HCT116 (cell line): ENCODE results near the gene ACBD3. TPM values are rescaled to one million over a fixed set of nuclear protein-coding genes. Genes with fewer than 3 reads are reported as not detected.

Experiments used
- CBX3 ChIP-seq: IDR thresholded peaks from 2 replicates; pipeline ENCODE4 v1.6.1; 2012; ENCODE audit warnings: low read depth
- EGR1 ChIP-seq: IDR thresholded peaks from 2 replicates; pipeline ENCODE4 v1.6.1; 2012; ENCODE audit warnings: low read depth
- ELF1 ChIP-seq: IDR thresholded peaks from 2 replicates; pipeline ENCODE4 v1.6.1; 2012; ENCODE audit warnings: low read depth, borderline replicate concordance
- EZH2phosphoT487 ChIP-seq: fragments of 200-600 bp; IDR thresholded peaks from 2 replicates; pipeline ENCODE4 v1.6.1; 2018; ENCODE audit warnings: antibody characterized with exemption, borderline replicate concordance
- FOSL1 ChIP-seq: IDR thresholded peaks from 2 replicates; pipeline ENCODE4 v1.6.1; 2012; ENCODE audit warnings: low read depth
- SRF ChIP-seq: IDR thresholded peaks from 2 replicates; pipeline ENCODE4 v1.6.1; 2012; ENCODE audit warnings: low read depth
- TCF7L2 ChIP-seq: IDR thresholded peaks from 2 replicates; pipeline ENCODE4 v1.7.0; 2011; ENCODE audit warnings: borderline replicate concordance, inconsistent platforms; ENCODE audit not compliant: insufficient read depth, insufficient read length; ENCODE audit errors: extremely low read depth
- YY1 ChIP-seq: IDR thresholded peaks from 2 replicates; pipeline ENCODE4 v1.6.1; 2011; ENCODE audit warnings: low read length, low read depth, moderate library complexity, mild to moderate bottlenecking; ENCODE audit not compliant: insufficient replicate concordance; ENCODE audit errors: extremely low read depth
- total RNA-seq: library from RNA; stranded (reverse); gene quantifications from one replicate; pipeline ENCODE4 v1.2.1, GENCODE V29; 2021; ENCODE audit not compliant: unreplicated experiment
- TF ChIP-seq, protein P1 (sequence below): IDR thresholded peaks from 2 replicates; pipeline ENCODE4 v1.6.1; 2012; ENCODE audit warnings: low read depth
- TF ChIP-seq, protein P2 (sequence below): IDR thresholded peaks from 2 replicates; pipeline ENCODE4 v1.6.1; 2011; ENCODE audit warnings: mild to moderate bottlenecking, low read length, moderate library complexity; ENCODE audit not compliant: insufficient replicate concordance; ENCODE audit errors: extremely low read depth

ACBD3 gene
- total RNA-seq, 1 experiment from 2014 or later, result 29.6 TPM

DNA sequence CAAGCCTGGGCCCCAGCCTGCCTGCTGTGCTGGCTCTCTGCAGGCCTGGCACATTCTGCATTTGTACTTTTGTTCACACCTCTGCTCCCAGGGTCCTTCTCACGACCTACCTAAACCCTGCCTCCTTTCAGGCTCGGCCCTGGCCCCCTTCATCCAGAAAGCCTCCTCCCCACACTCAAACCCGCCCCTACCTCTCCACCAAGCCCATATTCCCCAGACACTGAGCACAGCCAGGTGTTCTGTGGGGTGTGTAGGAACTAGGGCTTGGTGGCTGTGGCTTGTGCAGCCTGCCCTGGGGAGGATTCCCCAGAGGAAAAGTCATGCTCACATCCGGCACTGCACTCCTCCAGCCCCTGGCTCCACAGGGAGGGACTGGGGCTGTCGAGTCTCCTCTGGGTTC is 28.7 kb upstream of the ACBD3 start (continued):
- TF ChIP-seq, protein P1, sequence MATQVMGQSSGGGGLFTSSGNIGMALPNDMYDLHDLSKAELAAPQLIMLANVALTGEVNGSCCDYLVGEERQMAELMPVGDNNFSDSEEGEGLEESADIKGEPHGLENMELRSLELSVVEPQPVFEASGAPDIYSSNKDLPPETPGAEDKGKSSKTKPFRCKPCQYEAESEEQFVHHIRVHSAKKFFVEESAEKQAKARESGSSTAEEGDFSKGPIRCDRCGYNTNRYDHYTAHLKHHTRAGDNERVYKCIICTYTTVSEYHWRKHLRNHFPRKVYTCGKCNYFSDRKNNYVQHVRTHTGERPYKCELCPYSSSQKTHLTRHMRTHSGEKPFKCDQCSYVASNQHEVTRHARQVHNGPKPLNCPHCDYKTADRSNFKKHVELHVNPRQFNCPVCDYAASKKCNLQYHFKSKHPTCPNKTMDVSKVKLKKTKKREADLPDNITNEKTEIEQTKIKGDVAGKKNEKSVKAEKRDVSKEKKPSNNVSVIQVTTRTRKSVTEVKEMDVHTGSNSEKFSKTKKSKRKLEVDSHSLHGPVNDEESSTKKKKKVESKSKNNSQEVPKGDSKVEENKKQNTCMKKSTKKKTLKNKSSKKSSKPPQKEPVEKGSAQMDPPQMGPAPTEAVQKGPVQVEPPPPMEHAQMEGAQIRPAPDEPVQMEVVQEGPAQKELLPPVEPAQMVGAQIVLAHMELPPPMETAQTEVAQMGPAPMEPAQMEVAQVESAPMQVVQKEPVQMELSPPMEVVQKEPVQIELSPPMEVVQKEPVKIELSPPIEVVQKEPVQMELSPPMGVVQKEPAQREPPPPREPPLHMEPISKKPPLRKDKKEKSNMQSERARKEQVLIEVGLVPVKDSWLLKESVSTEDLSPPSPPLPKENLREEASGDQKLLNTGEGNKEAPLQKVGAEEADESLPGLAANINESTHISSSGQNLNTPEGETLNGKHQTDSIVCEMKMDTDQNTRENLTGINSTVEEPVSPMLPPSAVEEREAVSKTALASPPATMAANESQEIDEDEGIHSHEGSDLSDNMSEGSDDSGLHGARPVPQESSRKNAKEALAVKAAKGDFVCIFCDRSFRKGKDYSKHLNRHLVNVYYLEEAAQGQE, result no peak
- TF ChIP-seq, protein P2, sequence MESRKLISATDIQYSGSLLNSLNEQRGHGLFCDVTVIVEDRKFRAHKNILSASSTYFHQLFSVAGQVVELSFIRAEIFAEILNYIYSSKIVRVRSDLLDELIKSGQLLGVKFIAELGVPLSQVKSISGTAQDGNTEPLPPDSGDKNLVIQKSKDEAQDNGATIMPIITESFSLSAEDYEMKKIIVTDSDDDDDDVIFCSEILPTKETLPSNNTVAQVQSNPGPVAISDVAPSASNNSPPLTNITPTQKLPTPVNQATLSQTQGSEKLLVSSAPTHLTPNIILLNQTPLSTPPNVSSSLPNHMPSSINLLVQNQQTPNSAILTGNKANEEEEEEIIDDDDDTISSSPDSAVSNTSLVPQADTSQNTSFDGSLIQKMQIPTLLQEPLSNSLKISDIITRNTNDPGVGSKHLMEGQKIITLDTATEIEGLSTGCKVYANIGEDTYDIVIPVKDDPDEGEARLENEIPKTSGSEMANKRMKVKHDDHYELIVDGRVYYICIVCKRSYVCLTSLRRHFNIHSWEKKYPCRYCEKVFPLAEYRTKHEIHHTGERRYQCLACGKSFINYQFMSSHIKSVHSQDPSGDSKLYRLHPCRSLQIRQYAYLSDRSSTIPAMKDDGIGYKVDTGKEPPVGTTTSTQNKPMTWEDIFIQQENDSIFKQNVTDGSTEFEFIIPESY, result no peak
- TF ChIP-seq SRF, result no peak
- no peak for TF ChIP-seq TCF7L2
- TF ChIP-seq CBX3, result no peak
- no peak for TF ChIP-seq FOSL1
- no peak for TF ChIP-seq ELF1
- no peak for TF ChIP-seq EZH2phosphoT487
- TF ChIP-seq YY1, result no peak
- no peak for TF ChIP-seq EGR1
